NCI-H748 (cell line): ENCODE measurements around the gene FAM117A.

Source experiments
- DNase-seq: peaks from one replicate; lab custom pipeline; 2025; ENCODE audit not compliant: unreplicated experiment; lab: John Stamatoyannopoulos, UW

The FAM117A gene

DNA sequence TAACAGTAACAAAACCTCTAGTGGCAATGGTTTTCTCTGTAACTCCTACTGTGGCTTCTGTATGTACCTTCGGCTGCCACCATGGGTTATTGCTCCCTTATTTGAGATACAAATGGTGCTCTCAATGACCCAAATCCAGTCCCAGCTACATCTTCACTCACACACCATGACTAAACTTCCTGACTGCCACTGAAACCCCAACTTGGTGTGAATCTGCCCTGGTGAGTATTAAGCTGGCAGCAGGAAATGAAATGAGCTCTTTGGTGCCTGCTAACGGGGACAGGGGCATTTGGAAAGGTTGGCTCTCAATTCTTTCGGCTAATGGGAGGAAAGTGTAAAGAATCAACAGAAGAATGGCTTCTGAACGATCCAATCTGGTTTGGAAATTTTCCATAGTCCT lies 48.7 kb downstream of the FAM117A start:
- DNase-seq = no peak

DNA sequence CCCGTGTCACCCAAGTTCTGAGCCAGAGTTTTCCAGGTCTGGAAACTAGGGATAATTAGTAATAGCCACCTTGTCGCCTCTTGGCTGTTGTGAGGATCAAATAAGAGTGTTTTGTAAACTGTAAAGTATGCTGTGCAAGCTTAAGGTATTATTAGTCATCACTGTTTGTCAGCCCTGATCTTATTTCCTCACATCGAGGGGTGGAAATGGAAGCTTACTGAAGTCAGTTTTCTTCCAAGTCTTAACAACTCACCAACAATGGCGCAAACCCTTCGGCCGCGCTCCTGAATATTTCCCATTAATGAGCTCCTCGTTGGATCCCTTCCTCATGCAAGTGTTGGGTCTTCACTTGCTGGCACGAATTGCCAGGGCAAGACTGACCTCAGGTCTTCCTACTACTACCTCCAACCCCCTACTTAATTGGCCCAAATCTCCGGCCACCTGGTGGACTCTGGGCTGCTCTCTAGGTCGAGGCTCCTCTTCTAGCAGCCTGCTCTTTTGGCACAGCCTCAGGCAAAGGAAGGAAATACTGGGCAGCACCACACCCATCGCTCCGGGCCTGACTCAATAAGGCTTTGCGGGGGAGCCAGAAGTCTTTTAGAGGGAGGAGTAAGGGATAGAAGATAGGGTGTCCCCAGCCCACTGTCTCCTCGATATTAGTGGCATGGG lies 55.3 kb downstream of the FAM117A start:
- peak; percentile 66 for DNase-seq

DNA sequence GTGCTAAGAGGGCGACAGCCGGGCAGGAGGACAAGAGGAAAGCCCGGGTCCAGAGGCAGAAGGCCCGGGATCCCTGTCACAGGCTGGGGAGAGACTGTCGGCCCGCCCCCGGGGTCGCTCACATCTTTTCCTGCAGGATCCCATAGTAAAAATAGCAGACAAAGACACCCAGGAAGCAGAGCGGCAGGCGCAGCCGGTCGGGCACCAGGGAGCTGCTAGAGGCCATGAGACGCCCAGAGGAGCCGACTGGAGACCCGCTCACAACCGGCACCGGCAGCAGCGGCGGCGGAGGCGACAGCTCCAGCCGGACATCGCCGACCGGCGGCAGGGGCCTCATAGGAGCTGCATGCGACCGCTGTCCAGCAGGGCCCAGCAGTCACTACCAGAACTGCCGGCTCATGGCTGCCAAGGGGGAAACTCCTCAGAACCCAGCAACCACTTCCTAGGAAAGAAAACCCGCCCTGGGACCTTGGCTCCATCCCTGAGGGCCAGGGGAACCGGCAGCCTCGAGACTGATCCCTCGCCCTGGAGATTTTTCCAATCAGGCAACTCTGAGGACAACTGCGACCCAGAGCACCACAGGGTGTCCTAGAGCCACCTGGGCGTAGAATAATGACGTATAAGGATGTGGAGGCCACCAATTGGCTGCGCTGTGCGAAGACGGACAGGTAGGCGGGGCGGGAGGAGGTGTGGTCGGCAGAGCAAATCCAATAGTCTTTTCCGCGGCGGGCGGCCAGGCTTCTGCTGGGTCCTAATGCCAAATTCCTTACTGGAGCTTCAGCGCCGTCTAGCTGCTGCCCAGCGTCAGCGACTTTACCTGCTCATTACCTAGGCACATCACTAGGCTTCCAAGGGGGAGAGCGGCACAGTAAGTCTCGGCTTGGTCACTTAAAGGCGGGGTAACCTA lies 56.1 kb downstream of the FAM117A start, which contains the start of gene SLC35B1:
Gene SLC35B1 (minus strand): TSS at position 357 of the 907 bp plus-strand sequence. CDS start 131 bp downstream, at position 226.
- peak; percentile 98 for DNase-seq

DNA sequence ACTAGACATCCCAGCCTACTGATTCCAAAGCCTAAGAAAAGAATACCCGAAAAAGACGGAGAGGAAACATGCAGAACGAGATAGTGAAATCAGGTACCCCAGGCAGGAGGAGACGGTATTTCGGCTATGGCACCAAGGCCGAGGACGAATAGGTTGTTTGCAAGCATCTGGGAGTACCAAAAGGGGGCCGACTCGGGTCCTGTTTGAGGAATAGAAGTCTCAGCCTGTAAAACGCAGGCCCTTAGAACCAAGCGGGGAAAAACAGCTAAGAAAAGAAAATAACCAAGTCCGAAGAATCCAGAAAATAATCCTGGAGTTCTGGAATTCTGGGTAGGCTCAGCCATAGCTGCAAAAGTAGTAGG lies 56.7 kb downstream of the FAM117A start:
- DNase-seq = no peak

DNA sequence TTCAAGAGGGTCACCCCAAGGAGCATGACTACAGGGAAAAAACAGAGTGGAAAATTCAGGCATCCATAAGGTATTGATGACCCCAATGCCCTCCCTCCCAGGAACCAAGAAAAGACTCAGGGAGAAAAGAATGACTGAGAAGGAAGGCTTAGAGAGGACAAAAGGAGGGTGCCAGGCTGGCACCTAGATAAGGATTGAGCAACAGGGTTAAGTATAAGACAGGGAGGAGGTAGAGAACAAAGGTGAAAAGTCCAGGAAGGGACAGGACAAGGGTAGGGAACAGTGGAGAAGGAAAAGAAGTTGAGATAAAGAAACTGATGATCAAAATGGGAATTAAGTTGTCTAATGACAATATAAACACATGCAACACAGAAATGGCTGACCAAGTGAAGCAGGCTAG lies 58.7 kb downstream of the FAM117A start:
- DNase-seq = no peak

DNA sequence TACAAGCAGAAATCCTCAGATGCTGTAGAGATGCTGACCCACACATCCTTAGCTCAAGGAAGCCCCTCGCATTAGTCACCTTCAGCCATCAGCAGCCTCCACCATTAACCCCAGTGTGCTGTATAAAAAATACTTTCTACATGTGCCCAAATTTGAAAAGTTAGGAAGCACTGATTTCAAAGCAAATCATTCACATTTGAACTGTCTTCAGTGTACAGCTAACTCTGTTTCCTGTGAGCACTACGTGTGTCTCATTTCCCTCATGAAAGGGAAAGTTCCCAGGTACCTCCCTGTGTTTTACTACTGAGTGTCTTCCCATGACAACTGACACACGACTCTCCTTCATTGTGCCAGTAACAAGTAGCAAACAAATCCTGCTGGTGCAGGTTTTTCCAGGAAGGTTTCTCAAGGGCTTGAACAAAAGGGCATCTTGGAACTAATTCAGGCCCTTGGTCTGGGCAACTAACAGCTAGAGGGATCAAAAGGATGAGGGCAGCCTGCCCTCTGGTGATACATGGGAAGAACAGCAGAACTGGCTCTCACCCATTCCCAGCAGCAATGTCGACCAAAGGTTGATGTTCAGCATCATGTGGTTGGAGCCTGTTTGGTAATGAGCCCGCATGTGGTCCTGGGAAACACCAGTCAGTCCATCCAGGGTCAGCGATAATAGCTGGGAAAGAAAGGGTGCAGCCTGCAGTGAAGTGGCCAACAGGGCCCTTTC lies 60.2 kb downstream of the FAM117A start:
- peak; percentile 27 for DNase-seq

GRCh38 chr17:49700960-49701359 lies 63.0 kb downstream of the FAM117A start:
- DNase-seq = no peak

DNA sequence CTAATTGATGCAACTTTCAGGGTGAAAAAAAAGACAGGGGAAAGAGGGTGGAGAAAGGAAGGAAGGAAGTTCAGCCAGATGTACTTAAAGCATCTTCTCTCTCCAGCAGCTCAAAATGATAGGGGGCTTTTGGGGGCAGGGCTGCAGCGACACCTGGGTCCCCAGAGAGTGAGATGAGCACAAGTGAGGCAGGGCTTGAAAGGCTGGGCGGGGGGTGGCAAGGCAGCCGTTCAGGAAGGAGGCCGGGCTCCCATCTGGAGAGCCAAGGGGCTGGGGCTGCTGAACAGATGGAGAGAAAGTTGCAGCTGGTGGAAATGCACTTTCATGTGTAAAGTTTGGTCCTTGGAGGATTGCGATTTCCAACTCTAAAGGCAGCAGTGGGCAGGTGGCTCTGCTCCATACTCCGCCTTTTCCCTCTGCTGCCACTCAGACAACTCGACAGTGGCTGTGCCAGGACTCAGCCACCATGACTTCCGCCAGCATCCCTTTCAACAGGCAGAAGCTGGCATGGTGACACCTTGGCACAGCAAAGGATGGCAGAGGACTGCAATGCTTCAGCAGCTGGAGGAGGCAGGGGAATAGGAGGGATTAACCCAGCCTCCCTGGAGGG lies 63.9 kb downstream of the FAM117A start:
- no peak for DNase-seq

DNA sequence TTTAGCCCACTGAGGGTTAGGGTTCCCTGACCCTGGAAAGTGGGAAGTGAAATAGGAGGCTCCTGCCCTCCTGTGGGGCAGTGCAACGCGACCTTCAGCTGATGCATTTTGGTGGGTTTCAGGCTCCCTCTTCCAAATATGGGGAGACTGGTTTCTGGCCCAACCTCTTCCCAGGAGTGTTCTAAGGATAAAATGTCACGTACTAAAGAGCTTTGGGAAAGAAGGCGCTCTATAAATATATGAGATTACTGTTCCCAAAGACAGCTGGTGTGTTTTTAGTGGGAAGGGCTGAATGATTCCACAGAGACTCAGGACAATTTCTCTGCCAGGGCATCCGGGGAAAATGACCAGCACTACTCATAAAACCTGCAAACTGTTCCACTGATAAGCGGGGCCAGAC lies 65.9 kb downstream of the FAM117A start:
- no peak for DNase-seq

- no peak for DNase-seq
Observed at GRCh38 chr17:49696233-49696761, 67.6 kb downstream of the FAM117A start.

GRCh38 chr17:49695698-49696232 lies 68.2 kb downstream of the FAM117A start:
- no peak for DNase-seq

- DNase-seq = peak; percentile 49
Observed at GRCh38 chr17:49694847-49695697, 68.9 kb downstream of the FAM117A start.

DNA sequence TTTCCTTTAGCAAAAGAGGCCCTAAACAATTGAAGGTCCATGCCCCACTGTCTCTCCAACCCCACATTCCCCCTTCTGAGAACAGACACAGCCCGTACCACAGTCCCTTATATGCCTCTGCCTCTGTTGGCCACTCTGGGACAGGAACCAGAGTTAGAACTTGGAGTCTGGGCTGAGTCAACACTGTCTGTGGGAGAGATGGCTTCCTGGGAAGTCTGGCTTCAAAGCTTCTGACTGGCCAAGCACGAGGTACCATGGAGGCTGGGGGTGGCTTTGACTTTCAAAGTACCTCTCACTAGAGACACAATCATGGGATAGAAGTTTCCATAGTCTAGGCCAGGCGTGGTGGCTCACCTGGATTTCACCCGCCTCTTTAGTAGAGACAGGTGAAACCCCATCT lies 71.2 kb downstream of the FAM117A start:
- DNase-seq = no peak

GRCh38 chr17:49691677-49692191 lies 72.2 kb downstream of the FAM117A start:
- DNase-seq = no peak

- no peak for DNase-seq
Observed at GRCh38 chr17:49691086-49691676, 72.8 kb downstream of the FAM117A start.

GRCh38 chr17:49690256-49690655 lies 73.7 kb downstream of the FAM117A start:
- no peak for DNase-seq

- DNase-seq = no peak
Observed at GRCh38 chr17:49688848-49689247, 75.1 kb downstream of the FAM117A start.

DNA sequence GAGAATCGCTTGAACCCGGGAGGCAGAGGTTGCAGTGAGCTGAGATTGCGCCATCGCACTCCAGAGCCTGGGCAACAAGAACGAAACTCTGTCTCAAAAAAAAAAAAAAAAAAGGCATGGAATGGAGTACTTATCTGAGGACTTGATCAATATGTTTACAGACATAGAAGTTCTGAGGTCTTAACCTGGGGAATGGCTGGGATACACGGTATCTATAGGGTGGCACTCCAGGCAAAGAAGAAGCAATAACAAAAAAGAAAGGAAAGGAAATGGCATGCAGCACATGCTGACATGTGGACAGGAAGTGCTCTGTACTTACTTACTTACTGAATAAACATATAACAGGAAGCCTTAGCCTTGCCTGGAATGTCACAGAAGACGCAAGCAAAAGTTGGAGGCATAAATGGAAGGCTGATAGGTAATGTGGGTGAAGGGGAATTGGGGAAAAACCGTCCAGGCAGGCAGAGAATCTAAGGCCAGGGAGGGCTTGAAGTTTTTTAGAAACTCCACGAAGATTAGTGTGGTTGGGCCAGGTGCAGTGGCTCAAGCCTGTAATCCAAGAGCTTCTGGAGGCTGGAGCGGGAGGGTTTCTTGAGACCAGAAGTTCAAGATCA lies 75.9 kb downstream of the FAM117A start:
- no peak for DNase-seq
